ENCODE measurements around the gene AOAH. TPM values are rescaled to one million over a fixed set of nuclear protein-coding genes. Genes with fewer than 3 reads are reported as not detected.

AOAH gene
- total and polyA plus RNA-seq, 5 donors: 1.1 to 6.0 (median 4.4) TPM

DNA sequence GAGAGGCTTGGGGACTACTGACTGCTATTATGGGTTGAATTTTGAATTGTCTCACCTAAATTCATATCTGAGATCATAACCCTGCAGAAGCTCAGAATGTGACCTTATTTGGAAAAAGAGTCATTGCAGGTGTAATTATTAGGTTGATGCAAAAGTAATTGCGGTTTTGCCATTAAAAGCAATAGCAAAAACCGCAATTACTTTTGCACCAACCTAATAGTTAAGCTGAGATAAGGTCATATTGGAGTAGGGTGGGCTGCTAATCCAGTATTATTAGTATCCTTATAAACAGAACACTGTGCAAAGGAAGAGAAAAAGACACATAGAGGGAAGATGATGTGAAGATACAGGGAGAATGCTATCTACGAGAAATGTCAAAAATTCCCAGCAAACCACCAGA, 82.3 kb downstream of the AOAH start:
- Histone ChIP-seq H3K4me1 (ENCODE audit: control insufficient read depth, insufficient read depth, low read length) (no peaks in the 10 kb centered on the region), H3K27me3 (ENCODE audit: control insufficient read depth, insufficient read depth) (no peaks in the 10 kb centered on the region), H3K4me3 (ENCODE audit: low read length) (no peak overlapping the region), H3K9me3 (ENCODE audit: control insufficient read depth, low read length) (no peaks in the 10 kb centered on the region), H3K27ac (ENCODE audit: low read length) (no peak overlapping the region)
- ATAC-seq: no peak
- intact Hi-C loops (cut with DNase I): no loop called here
- DNase-seq: no peak
- 94% methylated on average over 3 of the region's 3 CpGs for WGBS

DNA sequence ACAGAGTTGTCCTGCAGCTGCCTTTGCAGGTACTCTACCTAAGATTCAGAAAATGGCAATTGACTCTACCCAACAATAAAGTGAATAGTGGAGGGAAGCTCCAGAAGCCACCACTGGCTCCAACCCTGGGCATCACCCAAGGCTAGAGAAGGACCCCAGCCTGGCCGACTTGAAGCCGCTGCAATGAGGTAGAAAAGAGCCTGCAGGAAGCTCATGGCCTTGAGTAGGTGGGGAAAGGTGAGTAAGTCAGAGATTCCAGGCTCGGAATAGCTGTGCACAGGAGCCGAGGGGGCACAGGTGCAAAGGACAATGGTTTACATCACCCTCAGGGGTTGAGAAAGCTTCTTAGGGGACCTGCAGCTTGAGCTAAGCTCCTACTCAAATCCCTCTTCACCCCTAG, 83.6 kb downstream of the AOAH start:
- Histone ChIP-seq H3K27ac (ENCODE audit: low read length) (no peak overlapping the region), H3K27me3 (ENCODE audit: control insufficient read depth, insufficient read depth) (no peaks in the 10 kb centered on the region), H3K4me3 (ENCODE audit: low read length) (no peak overlapping the region), H3K4me1 (ENCODE audit: control insufficient read depth, insufficient read depth, low read length) (no peaks in the 10 kb centered on the region), H3K9me3 (ENCODE audit: control insufficient read depth, low read length) (no peaks in the 10 kb centered on the region)
- no peak for DNase-seq
- WGBS: 72% methylated on average over 4 of the region's 4 CpGs
- ATAC-seq: no peak
- intact Hi-C loops (cut with DNase I): no loop called here

DNA sequence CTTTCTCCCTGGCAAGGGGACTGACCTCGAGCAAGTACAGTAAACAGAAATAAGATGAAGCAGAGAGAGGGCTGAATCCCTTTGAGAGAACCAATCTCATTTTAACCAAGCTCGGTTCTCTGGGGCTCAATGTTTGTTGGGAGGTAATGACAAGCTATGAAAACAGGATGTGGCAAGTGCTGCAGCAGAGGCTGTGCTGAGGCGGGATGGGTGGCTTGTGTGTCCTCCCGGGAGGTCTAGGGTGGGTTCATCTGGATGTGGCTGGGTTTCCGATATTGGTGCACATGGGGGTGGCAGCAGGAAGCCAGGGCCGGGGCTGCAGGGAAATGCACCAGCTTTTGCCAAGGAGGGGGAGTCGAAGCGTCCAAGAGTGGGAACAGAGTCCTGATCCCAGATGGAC, 84.5 kb downstream of the AOAH start:
- no peaks in the 10 kb centered on the region for H3K9me3 ChIP-seq (ENCODE audit: control insufficient read depth, low read length)
- 60% methylated on average over 8 of the region's 8 CpGs for WGBS
- H3K27me3 ChIP-seq (ENCODE audit: control insufficient read depth, insufficient read depth): no peaks in the 10 kb centered on the region
- DNase-seq (no peak), ATAC-seq (no peak)
- H3K4me3 ChIP-seq (ENCODE audit: low read length): no peak overlapping the region
- intact Hi-C loops (cut with DNase I): no loop called here
- no peak overlapping the region for H3K27ac ChIP-seq (ENCODE audit: low read length)
- H3K4me1 ChIP-seq (ENCODE audit: control insufficient read depth, insufficient read depth, low read length): no peaks in the 10 kb centered on the region

DNA sequence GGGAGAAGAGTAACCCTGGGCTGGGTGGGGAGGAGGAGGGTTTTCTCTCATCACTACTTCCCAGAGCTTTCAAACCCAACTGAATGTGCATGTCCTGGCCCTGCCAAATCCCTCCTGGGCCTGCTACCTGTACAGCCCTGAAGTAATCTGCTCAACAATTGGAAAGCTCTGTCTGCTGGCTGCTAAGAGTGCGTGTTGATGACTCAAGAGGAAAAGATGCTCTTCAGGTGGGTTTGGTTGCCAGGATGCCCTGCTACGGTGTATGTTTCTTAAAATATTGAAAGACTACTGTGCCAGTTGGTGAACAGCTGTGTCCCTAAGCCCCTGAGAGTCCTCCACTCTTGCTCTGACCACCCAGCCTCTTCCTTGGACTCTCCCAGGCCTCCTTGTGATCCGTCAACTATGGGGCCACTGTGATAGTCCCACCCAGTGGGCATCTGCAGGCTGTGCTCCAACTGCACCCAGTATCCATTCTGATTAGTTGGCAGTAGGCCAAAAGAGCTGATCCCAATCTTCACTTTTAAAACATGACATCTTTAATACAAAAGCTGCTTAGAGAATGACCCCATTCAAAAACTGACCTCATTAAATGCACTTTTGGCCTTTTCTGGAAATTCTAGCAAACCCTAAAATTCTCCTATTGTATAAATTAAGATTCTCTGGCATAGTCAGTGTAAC, 85.6 kb downstream of the AOAH start:
- no peaks in the 10 kb centered on the region for H3K4me1 ChIP-seq (ENCODE audit: control insufficient read depth, insufficient read depth, low read length)
- H3K27me3 ChIP-seq (ENCODE audit: control insufficient read depth, insufficient read depth): no peaks in the 10 kb centered on the region
- no peak overlapping the region for H3K27ac ChIP-seq (ENCODE audit: low read length)
- 93% methylated on average over 3 of the region's 3 CpGs for WGBS
- no peak for DNase-seq
- ATAC-seq: no peak
- H3K9me3 ChIP-seq (ENCODE audit: control insufficient read depth, low read length): no peaks in the 10 kb centered on the region
- intact Hi-C loops (cut with DNase I): no loop called here
- no peak overlapping the region for H3K4me3 ChIP-seq (ENCODE audit: low read length)

DNA sequence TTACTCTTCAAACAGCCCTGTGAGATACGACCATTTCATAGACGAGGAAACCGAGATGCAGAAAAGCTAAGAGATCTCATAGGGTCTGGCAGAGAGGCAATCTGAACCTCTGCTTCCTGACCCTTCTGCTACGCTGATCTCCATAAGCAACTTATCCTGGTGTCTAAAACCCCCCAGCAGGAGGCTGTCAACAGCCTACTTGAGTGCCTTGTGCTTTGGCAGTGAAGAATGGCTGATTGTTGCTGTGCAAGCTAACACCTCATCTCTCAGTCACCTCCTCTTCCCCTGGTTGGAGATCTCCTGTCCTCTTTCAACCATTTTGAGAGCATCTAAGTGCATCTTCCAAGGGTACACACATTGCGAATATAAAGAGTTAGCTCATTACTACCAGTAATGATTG, 86.2 kb downstream of the AOAH start:
- Histone ChIP-seq H3K4me3 (ENCODE audit: low read length) (no peak overlapping the region), H3K27ac (ENCODE audit: low read length) (no peak overlapping the region), H3K9me3 (ENCODE audit: control insufficient read depth, low read length) (no peaks in the 10 kb centered on the region), H3K27me3 (ENCODE audit: control insufficient read depth, insufficient read depth) (no peaks in the 10 kb centered on the region), H3K4me1 (ENCODE audit: control insufficient read depth, insufficient read depth, low read length) (no peaks in the 10 kb centered on the region)
- DNase-seq (no peak), ATAC-seq (no peak)
- 83% methylated on average over 5 of the region's 5 CpGs for WGBS
- intact Hi-C loops (cut with DNase I): no loop called here

DNA sequence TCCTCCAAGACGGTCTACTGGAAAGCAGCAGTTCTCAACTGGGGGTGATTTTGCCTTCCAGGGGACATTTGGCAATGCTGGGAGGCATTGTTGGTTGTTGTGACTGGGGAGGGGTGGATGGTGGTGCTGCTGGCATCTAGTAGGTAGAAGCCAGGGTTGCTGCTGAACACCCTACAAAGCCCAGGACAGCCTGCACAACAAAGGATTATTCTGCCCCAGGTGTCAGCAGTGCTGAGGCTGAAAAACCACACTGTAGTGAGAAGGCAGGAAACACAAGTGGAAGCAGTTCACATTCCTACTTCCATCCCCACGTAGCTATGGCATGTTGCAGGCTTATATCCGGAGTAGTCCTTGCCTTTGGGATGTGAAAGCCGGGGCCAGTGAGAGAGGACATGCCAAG, 86.9 kb downstream of the AOAH start:
- ATAC-seq: no peak
- WGBS: 62% methylated on average over 4 of the region's 4 CpGs

DNA sequence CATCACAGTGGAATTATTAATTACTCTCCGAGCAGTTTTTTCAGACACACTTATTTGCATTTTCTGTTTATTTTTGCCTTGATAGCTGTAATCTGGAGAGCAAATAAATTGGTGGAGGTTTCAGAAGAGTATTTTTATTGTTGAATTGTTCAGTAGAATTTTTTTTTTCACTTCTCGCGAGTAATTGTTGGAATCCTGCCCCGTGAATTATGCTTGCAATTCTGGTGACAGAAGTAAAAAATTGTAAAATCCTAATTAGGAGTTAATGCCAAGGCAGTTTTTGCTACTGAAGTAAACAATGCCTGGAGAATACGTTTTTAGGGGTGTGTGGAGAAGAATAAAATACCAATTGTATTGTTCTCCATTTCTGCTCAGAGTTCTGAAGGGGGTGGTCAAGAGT, 88.2 kb downstream of the AOAH start:
- Histone ChIP-seq H3K4me1 (ENCODE audit: control insufficient read depth, insufficient read depth, low read length) (no peaks in the 10 kb centered on the region), H3K9me3 (ENCODE audit: control insufficient read depth, low read length) (no peaks in the 10 kb centered on the region), H3K4me3 (ENCODE audit: low read length) (no peak overlapping the region), H3K27me3 (ENCODE audit: control insufficient read depth, insufficient read depth) (no peaks in the 10 kb centered on the region), H3K27ac (ENCODE audit: low read length) (no peak overlapping the region)
- ATAC-seq (no peak), DNase-seq (no peak)
- intact Hi-C loops (cut with DNase I): no loop called here
- 72% methylated on average over 5 of the region's 5 CpGs for WGBS

More for the DNA sequence above, 86.9 kb downstream of the AOAH start:
- H3K4me3 ChIP-seq (ENCODE audit: low read length): no peak overlapping the region
- H3K4me1 ChIP-seq (ENCODE audit: control insufficient read depth, insufficient read depth, low read length): no peaks in the 10 kb centered on the region
- no peaks in the 10 kb centered on the region for H3K27me3 ChIP-seq (ENCODE audit: control insufficient read depth, insufficient read depth)
- intact Hi-C loops (cut with DNase I): no loop called here
- H3K9me3 ChIP-seq (ENCODE audit: control insufficient read depth, low read length): no peaks in the 10 kb centered on the region
- no peak overlapping the region for H3K27ac ChIP-seq (ENCODE audit: low read length)
- no peak for DNase-seq

DNA sequence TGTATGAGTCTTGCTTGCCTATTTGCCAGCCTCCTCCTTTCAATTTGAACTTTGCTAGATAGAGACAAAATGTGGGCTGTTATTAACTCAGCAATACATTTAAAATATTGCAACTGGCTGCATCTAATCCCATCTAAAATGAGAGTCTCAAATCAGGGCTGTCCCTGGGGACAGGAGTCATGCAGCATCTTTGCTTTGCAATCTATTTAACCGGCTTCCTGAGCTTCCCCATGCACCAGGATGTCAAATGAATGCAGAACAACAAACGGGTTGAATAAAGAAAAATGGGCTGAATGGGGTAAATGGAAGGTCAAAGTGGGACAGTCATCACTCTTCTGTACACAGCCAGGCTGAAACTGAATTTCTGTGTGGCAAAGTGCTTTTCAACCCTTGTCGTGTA, 89.2 kb downstream of the AOAH start:
- WGBS: 70% methylated on average over 3 of the region's 3 CpGs
- DNase-seq (no peak), ATAC-seq (no peak)
- Histone ChIP-seq H3K4me1 (ENCODE audit: control insufficient read depth, insufficient read depth, low read length) (no peaks in the 10 kb centered on the region), H3K27me3 (ENCODE audit: control insufficient read depth, insufficient read depth) (no peaks in the 10 kb centered on the region), H3K9me3 (ENCODE audit: control insufficient read depth, low read length) (no peaks in the 10 kb centered on the region), H3K4me3 (ENCODE audit: low read length) (no peak overlapping the region), H3K27ac (ENCODE audit: low read length) (no peak overlapping the region)
- intact Hi-C loops (cut with DNase I): no loop called here

DNA sequence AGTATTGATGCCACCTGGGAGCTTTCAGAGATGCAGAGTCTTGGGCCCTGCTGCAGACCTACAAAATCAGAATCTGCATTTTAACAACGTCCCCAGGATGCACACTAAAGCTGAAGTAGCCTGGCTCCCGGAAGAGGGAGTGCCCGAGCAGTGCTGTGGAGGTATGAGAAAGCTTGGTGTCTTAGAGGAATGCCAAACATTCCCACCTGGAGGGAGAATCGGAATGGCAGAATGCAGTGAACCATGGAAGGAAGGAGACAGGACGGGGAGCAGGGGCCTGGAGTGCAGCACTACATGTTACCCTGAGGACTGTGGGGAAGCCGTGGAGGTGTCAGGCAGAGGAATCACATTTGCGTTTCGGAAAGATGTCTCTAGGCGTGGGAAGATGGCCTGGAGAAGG, 90.9 kb downstream of the AOAH start:
- ATAC-seq: no peak
- Histone ChIP-seq H3K4me3 (ENCODE audit: low read length) (no peak overlapping the region), H3K27me3 (ENCODE audit: control insufficient read depth, insufficient read depth) (no peaks in the 10 kb centered on the region), H3K4me1 (ENCODE audit: control insufficient read depth, insufficient read depth, low read length) (no peaks in the 10 kb centered on the region), H3K27ac (ENCODE audit: low read length) (no peak overlapping the region), H3K9me3 (ENCODE audit: control insufficient read depth, low read length) (no peaks in the 10 kb centered on the region)
- no peak for DNase-seq
- intact Hi-C loops (cut with DNase I): no loop called here
- 86% methylated on average over 9 of the region's 9 CpGs for WGBS

DNA sequence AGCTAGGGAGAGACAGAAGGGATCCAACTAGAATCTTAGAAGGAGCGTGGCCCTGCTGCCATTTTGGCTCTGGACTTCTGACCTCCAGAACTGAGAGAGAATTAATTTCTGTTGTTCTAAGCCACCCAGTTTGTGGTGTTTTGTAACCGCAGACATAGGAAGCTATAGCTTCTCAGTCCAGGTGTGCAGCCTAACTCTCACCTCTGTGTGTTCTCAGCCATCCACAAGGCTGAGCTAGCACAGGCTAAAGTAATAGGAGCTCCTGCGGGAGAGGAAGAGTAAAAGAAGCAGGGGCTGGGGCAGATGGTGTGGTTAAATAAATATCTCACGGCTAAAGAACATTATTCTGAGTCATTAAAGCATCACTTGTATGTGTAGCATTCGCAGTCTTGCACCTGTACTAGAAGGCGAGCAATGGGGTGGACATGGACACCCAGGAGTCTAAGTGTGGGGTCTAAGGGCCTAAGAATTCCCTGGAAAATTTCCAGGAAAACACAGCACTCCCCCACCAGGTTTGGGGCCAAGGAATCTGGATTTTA, 94.1 kb downstream of the AOAH start:
- H3K4me1 ChIP-seq (ENCODE audit: control insufficient read depth, insufficient read depth, low read length): no peaks in the 10 kb centered on the region
- H3K4me3 ChIP-seq (ENCODE audit: low read length): no peak overlapping the region
- 79% methylated on average over 6 of the region's 6 CpGs for WGBS
- DNase-seq (no peak), ATAC-seq (no peak)
- H3K27me3 ChIP-seq (ENCODE audit: control insufficient read depth, insufficient read depth): no peaks in the 10 kb centered on the region
- no peaks in the 10 kb centered on the region for H3K9me3 ChIP-seq (ENCODE audit: control insufficient read depth, low read length)
- intact Hi-C loops (cut with DNase I): no loop called here
- no peak overlapping the region for H3K27ac ChIP-seq (ENCODE audit: low read length)

DNA sequence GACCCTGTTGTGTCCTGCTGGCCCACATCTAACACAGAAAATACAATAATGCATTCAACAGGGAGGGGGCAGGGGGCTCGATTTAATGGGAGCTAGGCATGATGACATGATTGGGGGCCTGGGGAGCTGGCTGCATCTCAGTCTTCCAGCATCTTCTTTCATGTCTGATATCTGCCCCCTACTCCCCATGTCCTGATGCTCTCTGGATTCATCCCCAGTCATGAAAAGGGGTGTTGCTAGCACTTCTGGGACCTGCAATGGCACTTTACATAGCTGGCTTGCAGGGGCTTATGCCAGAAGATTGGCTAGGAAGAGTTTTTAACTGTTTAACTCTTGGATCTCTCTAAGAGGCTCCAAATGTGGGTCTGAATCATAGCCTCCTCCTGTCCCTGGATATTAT, 94.9 kb downstream of the AOAH start:
- intact Hi-C loops (cut with DNase I): no loop called here
- no peak for ATAC-seq
- Histone ChIP-seq H3K4me3 (ENCODE audit: low read length) (no peak overlapping the region), H3K27me3 (ENCODE audit: control insufficient read depth, insufficient read depth) (no peaks in the 10 kb centered on the region), H3K9me3 (ENCODE audit: control insufficient read depth, low read length) (no peaks in the 10 kb centered on the region), H3K27ac (ENCODE audit: low read length) (no peak overlapping the region), H3K4me1 (ENCODE audit: control insufficient read depth, insufficient read depth, low read length) (no peaks in the 10 kb centered on the region)
- WGBS: 53% methylated on average over 1 of the region's 1 CpG
- no peak for DNase-seq

DNA sequence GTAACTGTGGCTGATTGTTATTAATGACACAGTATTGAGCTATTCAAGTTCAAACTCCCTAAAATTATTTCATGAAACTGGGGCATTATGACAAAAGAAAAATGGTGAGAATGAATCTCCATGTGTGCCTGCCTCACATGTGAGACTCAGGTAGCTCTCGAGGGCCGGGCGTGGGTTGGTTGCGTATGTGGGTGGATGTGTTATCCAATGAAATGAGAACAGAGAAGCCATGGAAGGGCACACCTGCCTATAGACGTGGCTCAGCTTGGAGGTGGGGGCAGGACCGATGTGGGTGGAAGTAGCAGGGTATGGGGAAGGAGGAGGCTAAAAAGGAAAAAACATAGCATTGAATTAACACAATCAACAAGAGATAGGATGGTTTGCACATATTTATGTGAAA, 96.5 kb downstream of the AOAH start:
- H3K9me3 ChIP-seq (ENCODE audit: control insufficient read depth, low read length): no peaks in the 10 kb centered on the region
- no peaks in the 10 kb centered on the region for H3K4me1 ChIP-seq (ENCODE audit: control insufficient read depth, insufficient read depth, low read length)
- intact Hi-C loops (cut with DNase I): no loop called here
- H3K4me3 ChIP-seq (ENCODE audit: low read length): no peak overlapping the region
- no peak overlapping the region for H3K27ac ChIP-seq (ENCODE audit: low read length)
- 92% methylated on average over 6 of the region's 6 CpGs for WGBS
- no peak for ATAC-seq
- no peak for DNase-seq
- H3K27me3 ChIP-seq (ENCODE audit: control insufficient read depth, insufficient read depth): no peaks in the 10 kb centered on the region
